Stimulated activated CD8-positive, alpha-beta memory T cell treated with anti-CD3 and anti-CD28 coated beads, Interleukin-7, amount 100 ng/mL, for 1 hour (primary cell): Measurements from ENCODE around the gene LRP4.
"Not testable (repeated sequence)": the region's sequence is repeated elsewhere in the genome, so short reads cannot be mapped to it uniquely, and the experiment has no call there.

Source experiments
- DNase-seq, 2 donors: peaks; one replicate each; pipeline ENCODE4 v3.0.0-alpha.2; 2020; ENCODE audit warnings: low read depth in 2 of 2

Gene LRP4, protein sequence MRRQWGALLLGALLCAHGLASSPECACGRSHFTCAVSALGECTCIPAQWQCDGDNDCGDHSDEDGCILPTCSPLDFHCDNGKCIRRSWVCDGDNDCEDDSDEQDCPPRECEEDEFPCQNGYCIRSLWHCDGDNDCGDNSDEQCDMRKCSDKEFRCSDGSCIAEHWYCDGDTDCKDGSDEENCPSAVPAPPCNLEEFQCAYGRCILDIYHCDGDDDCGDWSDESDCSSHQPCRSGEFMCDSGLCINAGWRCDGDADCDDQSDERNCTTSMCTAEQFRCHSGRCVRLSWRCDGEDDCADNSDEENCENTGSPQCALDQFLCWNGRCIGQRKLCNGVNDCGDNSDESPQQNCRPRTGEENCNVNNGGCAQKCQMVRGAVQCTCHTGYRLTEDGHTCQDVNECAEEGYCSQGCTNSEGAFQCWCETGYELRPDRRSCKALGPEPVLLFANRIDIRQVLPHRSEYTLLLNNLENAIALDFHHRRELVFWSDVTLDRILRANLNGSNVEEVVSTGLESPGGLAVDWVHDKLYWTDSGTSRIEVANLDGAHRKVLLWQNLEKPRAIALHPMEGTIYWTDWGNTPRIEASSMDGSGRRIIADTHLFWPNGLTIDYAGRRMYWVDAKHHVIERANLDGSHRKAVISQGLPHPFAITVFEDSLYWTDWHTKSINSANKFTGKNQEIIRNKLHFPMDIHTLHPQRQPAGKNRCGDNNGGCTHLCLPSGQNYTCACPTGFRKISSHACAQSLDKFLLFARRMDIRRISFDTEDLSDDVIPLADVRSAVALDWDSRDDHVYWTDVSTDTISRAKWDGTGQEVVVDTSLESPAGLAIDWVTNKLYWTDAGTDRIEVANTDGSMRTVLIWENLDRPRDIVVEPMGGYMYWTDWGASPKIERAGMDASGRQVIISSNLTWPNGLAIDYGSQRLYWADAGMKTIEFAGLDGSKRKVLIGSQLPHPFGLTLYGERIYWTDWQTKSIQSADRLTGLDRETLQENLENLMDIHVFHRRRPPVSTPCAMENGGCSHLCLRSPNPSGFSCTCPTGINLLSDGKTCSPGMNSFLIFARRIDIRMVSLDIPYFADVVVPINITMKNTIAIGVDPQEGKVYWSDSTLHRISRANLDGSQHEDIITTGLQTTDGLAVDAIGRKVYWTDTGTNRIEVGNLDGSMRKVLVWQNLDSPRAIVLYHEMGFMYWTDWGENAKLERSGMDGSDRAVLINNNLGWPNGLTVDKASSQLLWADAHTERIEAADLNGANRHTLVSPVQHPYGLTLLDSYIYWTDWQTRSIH (N-terminal part only)

DNA sequence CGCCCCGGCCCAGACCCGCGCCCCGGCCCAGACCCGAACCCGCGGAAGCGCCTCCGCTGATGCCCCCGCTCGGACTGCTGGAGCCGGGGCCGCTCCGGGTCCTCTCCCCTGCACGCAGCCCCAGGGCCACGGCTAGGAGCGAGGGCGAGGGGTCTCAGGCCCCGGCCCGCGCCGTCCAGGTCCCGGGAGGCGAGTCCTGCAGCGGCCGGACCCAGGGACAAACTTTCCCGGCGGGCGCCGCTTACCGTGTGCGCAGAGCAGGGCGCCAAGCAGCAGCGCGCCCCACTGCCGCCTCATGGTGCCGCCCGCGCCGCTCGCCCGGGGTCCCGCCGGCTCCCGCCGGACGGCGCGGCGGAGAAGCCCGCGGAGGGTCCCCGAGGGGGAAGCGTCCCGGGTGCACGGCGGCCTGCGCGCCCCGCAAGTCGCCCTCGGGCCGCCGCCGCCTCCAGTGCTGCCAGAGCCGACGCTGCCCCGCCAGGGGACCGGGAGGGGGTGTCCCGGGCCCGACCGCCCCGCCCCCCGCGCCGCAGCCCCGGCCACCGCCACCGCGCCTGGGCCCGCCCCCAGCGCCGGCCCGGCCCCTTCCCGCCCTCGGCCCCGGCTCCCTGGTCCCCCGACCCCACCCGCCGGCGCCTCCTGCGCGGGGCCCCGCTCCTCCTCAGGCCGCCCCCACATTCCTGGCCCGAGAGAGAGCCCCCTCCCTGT, at the start of gene LRP4:
Gene LRP4 (minus strand): TSS at position 468 of the 705 bp plus-strand sequence. CDS start 171 bp downstream, at position 297.
- DNase-seq = no peak

DNA sequence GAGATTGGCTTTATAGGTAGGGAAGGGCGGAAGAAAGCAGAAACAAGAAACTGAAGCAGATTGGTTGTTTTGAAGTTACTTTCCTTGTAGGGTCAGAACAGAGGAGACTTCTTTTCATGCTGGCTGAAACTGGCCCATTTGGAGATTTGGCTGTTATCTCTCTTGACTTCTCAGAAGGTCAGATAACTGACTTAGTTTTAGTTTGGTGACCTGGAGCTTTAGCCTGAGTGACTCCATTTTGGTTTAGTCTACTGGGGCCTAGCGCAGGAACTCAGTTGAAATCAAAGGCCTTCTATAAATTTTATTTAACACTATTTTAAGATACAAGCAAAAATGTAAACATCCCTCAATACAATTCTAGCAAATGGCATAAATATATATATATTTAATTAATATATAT, 49.6 kb upstream of the LRP4 start:
- no peak for DNase-seq

DNA sequence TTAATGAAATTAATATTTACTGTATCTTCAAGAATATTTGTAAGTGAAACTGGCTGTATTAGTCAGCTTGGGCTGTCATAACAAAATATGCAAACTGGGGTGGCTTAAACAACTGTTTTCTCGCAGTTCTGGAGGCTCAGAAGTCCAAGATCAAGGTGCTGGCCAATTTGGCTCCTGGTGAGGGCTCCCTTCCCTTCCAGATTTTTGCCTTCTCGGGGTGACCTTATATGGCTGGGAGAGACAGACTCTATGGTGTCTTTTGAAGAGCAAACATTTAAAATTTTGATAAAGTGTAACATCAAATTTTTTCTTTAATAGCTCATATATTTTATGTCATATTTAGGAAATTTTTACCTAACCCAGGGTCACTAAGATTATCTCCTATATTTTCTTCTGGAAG, 48.4 kb upstream of the LRP4 start:
- DNase-seq = no peak

DNA sequence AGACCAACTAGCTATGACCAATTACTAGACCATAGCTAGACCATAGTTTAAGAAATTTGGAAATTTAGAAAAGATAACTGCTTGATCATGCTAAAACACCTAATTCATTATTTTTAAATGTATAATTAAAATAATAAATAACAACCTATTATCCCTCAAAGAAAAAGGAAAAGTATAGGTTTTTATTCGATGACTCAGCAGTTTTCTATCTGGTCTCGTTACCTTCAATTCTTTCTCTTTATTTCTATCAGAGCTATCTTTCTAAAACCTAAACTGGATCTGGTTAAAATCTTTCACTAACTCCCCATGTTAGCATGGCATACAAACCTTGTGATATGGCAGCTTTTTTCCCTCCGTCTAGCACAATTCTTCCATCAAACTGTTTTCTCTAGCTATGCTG, 45.5 kb upstream of the LRP4 start:
- no peak for DNase-seq

DNA sequence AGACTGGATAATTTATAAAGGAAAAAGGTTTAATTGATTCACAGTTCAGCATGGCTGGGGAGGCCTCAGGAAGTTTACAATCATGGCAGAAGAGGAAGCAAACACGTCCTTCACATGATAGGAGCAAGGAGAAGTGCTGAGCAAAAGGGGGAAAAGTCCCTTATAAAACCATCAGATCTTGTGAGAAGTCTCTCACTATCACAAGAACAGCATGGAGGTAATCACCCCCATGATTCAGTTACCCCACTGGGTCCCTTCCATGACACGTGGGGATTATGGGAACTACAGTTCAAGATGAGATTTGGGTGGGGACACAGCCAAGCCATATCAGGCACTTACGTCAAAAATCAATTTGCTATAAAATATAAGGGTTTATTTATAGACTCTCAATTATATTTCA, 43.5 kb upstream of the LRP4 start:
- not testable (repeated sequence) for DNase-seq

DNA sequence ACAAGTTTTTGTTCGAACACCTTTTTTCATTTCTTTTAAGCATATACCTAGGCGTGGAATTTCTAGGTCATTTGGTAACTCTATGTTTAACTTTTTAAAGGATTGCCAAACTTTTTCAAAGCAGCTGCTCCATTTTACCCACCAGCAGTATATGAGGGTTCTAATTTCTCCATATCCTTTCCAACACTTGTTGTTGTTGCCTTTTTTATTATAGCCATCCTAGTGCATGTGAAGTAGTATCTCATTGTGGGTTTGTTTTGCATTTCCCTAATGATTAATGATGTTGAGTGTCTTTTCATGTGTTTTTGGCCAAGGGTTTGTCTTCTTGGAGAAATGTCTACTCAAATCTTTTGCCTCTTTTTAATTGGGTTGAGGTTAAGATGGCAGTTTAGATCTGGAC, 42.7 kb upstream of the LRP4 start:
- DNase-seq = no peak

DNA sequence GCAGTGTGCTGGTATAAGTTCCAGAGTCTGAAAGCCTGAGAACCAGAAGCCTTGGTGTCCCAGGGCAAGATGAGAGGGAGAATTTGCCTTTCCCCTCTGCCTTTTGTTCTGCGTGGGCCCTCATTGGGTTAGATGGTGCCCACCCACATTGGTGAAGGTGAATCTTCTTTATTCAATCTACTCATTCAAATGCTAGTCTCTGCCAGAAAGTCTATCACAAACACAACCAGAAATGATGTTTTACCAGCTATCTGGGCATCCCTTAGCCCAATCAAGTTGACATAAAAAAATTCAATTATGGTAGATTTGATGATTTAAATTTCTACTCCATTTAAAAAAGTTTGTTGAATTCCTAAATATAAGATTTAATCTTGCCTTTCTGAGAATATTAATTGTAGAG, 40.4 kb upstream of the LRP4 start:
- DNase-seq = no peak

DNA sequence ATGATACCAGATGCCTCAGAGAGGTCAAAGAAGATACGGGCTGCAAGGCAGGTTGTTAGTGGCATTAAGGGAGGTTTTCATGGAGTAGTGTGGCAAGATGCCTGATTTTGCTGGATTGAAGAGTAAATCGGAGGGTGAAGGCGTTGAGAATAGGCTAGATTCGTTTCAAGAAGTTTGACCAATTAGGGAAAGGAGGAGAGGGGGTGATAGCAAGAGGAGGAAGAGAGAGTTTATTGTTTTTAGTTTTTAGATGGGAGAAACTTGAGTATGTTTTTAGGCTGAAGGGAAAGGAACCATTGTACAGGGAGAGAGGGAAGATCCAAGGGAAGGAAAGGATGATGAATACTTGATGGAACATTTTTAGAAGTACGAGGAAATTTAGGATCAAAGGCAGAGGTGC, 34.7 kb upstream of the LRP4 start:
- no peak for DNase-seq

DNA sequence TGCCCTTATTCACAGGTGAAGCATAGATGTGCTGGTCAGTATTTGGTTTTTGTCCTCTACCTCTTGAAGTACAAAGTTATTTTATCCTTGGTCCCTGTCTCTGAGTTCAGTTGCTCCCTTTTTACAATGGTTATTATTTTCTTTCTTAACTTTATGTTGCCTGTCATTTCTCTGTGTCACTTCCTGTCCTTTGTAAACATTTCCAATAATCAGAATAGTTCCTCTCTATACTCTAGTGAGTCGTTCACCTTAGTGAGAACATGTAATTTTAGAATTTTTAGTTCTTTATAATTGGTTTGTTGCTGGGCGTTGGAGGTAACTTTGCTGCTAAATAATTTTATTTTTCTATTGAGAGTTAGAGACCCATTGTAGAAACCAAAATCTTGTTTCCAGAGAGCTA, 34.2 kb upstream of the LRP4 start:
- DNase-seq = no peak

DNA sequence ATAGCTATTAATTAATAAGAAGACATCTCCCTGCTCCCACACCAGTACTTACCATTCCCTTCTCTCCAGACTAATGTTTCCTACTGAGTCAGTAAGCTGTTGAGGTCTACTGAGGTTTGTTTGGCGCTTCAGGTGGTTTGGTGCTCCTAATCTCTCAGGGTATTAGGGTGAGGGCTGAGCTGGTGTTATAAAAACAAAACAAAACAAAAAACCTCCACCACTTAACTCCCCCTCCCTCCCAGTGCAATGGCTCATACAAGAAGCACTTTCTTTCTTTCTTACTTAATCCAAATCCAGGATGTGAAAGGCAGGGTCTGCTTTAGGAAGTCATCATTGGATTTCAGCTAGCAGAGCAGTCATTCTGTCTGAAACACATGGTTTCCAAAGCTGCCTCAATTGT, 33.5 kb upstream of the LRP4 start:
- no peak for DNase-seq

DNA sequence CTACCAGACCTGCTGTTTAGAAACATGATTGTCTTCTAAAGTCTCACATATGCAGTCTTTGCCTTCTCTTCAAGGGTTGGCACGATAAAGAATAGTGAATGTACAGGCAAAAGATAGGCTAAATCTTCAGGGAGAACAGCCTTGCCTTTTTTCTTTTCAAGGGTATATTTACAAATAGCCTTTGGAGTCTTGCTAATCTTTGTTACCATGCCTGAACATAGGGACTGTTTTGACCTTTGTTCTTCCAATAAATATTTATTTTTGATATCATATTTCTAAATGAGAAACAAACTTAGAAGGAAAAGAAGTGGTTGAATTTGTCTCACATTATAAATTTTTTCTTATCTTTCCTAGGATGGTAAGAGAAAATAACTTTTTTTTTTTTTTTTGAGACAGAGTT, 30.9 kb upstream of the LRP4 start:
- DNase-seq = no peak

DNA sequence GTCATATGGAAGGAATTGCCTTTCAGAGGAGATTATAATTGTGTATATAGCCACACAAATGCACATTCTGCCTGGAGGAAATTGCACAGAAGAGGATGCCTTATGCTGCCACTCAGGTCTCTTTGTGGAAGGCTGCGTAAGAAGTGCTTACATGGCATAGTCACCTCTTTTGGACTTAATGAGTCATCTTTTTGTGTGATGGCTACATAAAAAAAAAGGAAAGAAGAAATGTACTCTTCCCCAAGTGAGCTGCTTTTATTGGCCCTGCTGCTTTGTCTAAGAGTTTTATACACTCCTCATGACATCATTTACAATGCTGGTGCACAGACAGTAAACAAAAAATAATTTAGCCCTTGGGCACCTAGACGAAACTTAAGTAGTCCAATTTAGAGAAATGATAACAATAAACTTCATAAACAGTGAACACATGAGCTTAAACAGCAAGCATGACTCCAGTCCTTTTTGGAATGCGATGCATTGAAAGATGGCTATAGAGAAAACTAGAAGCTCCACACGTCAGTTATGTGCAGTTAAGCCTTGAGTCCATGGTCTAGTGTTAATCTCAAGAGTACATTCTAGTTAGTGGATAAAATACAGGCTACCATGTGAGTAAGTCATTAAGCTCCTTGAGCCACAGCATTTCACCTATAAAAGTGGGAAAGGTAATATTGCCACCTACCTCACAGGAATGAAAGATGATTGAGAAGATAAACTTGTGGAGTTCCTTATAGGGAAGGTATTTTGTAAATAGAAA, 30.2 kb upstream of the LRP4 start:
- no peak for DNase-seq

DNA sequence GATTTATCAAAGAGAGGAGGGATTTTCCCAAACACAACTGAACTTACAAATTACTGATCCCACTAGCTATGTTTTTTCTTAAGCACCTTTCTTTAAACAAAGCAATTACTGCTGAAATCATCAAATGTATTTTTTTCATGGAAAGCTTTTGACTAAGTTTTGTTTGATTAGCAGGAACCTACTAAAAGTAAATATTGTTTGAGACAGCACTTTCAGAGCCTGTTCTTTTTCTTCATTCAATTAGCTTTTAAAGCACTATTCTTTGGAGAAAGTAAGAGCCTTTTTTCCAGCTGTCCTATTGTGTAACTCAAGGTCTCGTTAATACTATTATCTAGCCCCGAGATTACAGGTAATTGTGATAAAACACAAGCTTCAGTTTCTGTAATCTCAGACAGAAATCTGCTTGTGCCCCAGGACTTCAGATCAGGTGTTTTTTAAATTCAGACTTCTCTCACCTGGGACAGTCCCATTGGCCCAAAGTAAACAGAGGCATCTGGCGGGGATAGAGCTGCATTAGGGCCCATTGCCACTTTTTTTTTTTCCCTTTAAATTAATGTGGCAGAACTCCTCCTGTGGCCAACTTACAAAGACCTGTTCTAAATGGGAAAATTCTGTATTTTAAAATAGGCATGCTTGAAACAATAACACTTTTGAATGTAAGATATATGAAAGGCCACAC, 29.2 kb upstream of the LRP4 start:
- DNase-seq = no peak

DNA sequence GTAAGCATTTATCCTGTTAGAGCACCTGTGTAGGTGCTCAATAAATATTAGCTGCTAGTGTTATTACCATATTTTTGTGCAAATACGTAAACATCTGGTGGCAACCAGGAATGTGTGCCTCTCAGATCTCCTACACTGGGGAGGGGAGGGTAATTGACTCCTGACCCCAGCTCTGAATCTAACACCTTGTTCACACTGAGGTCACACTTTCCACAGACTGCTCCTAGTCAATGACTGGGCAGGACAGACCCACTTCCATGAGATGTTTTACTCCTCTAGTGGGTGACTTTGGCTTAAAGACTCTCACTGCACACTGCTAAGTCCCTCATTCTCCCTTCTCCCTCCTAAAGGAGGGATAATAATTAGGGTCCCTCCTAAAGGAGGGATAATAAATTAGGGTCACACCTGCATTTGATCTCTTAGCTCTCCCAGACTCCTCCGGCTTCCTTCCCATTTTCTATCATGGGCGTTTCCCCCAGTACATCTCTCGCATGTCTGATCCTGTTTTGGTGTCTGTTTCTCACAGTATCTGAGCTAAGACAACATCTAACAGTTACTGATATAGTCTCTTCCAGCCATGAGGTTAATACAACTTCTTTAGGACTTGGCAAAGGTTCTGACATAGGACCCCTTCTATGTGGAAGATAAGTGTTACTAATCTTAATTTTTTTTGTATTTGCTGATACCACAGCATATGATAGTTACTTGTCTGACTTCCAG, 26.2 kb upstream of the LRP4 start:
- no peak for DNase-seq

DNA sequence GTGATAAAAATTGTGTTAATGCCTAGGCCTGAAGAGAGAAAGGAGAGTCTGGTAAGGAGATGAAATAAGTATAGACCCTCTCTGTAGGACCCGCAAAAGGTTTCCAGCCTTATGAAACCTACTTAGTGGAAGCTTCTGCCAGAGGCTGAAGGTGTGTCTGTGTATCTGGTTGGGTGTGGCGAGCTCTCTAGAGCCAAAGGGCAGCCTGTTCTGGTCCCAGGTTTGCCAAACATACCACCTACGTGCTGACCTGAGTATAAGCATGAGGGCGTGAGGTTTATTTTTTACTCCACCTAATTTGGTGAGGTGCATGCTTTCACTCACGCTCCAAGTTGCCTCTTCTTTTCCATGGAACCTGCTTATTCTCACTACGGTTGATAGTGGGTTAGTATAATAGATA, 23.8 kb upstream of the LRP4 start:
- DNase-seq = no peak

DNA sequence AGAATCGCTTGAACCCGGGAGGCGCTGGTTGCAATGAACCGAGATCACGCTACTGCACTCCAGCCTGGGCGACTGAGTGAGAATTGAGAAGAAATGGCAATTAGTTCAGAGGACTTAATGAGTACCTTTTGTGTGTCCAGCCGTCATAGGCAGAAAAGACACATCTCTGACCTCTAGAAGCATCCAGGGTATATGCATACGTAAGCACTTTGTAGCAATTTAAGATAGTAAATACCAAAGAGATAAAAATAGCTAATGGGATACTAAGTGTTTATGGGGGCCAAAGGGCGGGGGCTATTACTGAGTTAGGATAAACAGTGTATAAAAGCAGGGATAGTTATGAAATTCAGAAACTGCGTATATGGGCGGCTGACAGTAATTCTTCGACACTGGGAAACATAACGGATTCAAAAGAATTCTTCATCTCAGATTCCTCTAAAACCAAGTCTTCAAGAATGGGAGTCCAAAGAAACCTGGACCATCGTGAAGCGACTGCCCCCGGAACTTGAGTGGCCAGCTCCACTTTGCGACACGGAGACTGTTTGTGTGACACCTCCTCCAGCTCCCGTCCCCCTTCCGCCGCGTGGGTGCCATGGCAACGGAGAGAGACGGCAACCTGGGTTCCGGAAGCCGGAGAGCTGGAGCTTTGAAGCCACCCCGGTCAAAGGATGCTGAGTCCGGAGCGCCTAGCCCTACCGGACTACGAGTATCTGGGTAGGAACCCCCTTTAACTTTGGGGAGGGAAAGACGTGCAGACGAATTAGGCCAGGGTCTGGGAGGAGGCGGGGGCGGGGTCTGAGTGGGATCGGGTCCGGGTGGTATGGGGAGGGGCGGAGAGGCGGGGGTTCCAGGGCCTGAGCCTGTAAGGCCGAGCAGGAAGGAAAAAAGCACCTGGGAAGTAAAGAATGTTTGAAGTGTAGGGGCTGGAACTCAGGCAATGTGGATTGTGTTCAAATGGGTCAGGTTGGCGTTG, 18.1 kb upstream of the LRP4 start, which contains the start of gene CSTPP1:
Gene CSTPP1 (plus strand): TSS at position 624 of the 973 bp plus-strand sequence. CDS start 45 bp downstream, at position 669.
- peak; percentile 82 to 94 for DNase-seq

DNA sequence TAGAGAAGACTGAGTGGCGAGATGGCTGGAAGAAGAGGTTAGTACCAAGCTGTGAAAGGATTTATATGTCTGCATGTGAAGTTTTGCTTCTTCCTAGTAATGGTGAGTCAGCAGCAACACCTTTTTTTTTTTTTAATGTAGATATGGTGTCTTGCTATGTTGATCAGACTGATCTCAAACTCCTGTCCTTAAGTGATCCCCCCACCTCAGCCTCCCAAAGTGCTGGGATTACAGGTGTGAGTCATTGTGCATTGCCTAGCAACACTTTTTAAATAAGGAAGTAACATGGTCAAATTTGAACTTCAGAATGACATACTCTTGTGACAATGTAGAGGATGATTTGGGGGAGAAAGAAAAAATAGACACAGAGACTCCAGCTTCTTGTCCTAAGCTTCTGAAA, 11.7 kb upstream of the LRP4 start:
- no peak for DNase-seq

DNA sequence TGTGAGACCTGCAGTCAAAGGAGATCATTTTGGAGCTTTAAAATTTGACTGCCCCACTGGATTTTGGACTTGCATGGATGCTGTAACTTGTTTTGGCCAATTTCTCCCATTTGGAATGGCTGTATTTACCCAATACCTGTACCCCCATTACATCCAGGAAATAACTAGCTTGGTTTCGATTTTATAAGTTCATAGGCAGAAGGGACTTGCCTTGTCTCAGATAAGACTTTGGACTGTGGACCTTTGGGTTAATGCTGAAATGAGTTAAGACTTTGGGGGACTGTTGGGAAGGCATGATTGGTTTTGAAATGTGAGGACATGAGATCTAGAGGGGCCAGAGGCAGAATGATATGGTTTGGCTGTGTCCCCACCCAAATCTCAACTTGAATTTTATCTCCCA, 10.4 kb upstream of the LRP4 start:
- not testable (repeated sequence) for DNase-seq
